Keratinocyte (primary cell): Measurements from ENCODE around the gene SLC26A2.

Experiments
- EZH2 ChIP-seq: IDR thresholded peaks from one replicate; pipeline ENCODE4 v1.6.1; 2012; ENCODE audit warnings: inconsistent platforms, mild to moderate bottlenecking, low read length, moderate library complexity
- TF ChIP-seq, protein P1 (sequence below), 3 experiments: IDR thresholded peaks in 1 of 3; conservative IDR thresholded peaks in 1 of 3; optimal IDR thresholded peaks in 1 of 3; 2 replicates in 2 of 3; 3 replicates in 1 of 3; pipeline versions ENCODE3 to v1.5.1; 2011; ENCODE audit warnings: low read length in 3 of 3, mild to moderate bottlenecking in 3 of 3, moderate library complexity in 2 of 3, control low read depth in 1 of 3, inconsistent platforms in 1 of 3; ENCODE audit not compliant: insufficient read depth in 2 of 3; ENCODE audit errors: extremely low read depth in 1 of 3

DNA sequence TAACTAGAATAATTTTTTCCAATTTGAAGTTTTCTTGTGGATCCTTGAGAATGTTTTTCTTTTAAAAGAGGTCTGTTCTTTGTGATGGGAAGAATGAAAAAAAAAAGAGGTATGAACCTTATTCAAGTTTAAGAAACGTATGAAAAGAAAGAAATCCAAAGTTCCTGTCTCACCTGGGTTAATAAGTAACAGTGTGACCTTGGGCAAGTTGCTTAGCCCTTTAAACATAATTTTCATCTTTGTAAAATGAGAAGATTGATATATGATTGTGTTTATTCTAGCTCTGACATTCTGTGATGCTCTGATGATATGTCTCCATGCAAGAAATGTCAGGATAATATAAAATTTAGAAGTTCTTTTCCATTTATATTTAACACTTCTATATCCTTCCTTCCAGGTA is 19.3 kb downstream of the SLC26A2 start:
- TF ChIP-seq, protein P1, sequence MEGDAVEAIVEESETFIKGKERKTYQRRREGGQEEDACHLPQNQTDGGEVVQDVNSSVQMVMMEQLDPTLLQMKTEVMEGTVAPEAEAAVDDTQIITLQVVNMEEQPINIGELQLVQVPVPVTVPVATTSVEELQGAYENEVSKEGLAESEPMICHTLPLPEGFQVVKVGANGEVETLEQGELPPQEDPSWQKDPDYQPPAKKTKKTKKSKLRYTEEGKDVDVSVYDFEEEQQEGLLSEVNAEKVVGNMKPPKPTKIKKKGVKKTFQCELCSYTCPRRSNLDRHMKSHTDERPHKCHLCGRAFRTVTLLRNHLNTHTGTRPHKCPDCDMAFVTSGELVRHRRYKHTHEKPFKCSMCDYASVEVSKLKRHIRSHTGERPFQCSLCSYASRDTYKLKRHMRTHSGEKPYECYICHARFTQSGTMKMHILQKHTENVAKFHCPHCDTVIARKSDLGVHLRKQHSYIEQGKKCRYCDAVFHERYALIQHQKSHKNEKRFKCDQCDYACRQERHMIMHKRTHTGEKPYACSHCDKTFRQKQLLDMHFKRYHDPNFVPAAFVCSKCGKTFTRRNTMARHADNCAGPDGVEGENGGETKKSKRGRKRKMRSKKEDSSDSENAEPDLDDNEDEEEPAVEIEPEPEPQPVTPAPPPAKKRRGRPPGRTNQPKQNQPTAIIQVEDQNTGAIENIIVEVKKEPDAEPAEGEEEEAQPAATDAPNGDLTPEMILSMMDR (optimal IDR thresholded peaks at IDR 0.05 in 1 of 3, IDR thresholded peaks at IDR 0.05 in 1 of 3, conservative IDR thresholded peaks at IDR 0.05 in 1 of 3; ENCODE audit: extremely low read depth in 1 of 3, insufficient read depth in 2 of 3, low read length in 3 of 3), result no peak
- TF ChIP-seq EZH2, result no peak
